ENCODE measurements around the gene MUCL3.

The MUCL3 gene

DNA sequence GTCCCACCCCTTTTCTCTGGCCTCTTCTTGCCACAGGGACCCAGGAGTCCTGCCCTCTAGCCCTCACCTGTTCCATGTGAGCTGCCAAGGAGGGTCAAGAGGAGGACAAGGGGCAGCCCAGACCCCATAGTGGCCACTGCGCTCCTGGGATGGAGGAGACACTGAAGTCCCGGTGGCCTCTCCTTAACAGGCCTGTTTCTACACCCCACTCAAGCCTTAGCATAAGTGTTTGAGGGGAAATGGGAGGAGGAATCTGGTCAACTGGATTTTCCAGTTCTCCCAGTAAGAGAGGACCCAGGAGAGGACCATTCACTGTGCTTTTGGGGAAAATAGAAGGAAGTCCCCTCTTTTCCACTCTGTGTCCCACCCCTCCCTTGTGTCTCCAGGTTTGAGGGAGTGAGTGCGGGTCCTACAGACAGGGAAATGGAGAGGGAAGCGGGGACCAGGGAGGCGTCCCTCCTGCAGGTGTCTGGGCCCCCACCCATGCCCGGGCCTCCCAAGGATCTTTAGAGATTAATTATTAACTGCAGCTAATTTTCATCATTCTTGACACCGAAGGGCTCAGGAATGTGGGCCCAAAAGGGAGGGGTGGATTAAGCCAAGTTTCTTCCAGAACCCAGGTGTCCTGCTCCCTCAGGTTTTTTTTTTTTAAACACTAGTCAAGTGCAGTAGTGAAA is 8.7 kb upstream of the MUCL3 start, which contains the start of gene SFTA2:
SFTA2 (minus strand) TSS at position 202 of the 677 bp plus-strand sequence; CDS start at position 128, 74 bp downstream.
- TF ChIP-seq TOX (CRISPR knock-in tag; IDR thresholded peaks at IDR 0.05; ENCODE audit: borderline replicate concordance) (no peak), ZC3H10 (CRISPR knock-in tag; IDR thresholded peaks at IDR 0.05) (no peak), CSDC2 (CRISPR knock-in tag; IDR thresholded peaks at IDR 0.05) (no peak), TSHZ2 (CRISPR knock-in tag; IDR thresholded peaks at IDR 0.05) (no peak), BACH2 (CRISPR knock-in tag; IDR thresholded peaks at IDR 0.05; ENCODE audit: borderline replicate concordance) (no peak), RARB (CRISPR knock-in tag; IDR thresholded peaks at IDR 0.05) (no peak)
- TF ChIP-seq, protein P1, sequence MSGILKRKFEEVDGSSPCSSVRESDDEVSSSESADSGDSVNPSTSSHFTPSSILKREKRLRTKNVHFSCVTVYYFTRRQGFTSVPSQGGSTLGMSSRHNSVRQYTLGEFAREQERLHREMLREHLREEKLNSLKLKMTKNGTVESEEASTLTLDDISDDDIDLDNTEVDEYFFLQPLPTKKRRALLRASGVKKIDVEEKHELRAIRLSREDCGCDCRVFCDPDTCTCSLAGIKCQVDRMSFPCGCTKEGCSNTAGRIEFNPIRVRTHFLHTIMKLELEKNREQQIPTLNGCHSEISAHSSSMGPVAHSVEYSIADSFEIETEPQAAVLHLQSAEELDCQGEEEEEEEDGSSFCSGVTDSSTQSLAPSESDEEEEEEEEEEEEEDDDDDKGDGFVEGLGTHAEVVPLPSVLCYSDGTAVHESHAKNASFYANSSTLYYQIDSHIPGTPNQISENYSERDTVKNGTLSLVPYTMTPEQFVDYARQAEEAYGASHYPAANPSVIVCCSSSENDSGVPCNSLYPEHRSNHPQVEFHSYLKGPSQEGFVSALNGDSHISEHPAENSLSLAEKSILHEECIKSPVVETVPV (CRISPR knock-in tag; IDR thresholded peaks at IDR 0.05) = no peak

GRCh38 chr6:30932665-30933365 is 8.0 kb upstream of the MUCL3 start:
- ATAC-seq = no peak
- TF ChIP-seq ZFP30 (CRISPR knock-in tag; IDR thresholded peaks at IDR 0.05) = no peak
- TF ChIP-seq TOX (CRISPR knock-in tag; IDR thresholded peaks at IDR 0.05; ENCODE audit: borderline replicate concordance) = no peak
- TF ChIP-seq TSHZ2 (CRISPR knock-in tag; IDR thresholded peaks at IDR 0.05) = no peak
- no peak for TF ChIP-seq ARNTL (CRISPR knock-in tag; IDR thresholded peaks at IDR 0.05; ENCODE audit: borderline replicate concordance, low read depth)
- TF ChIP-seq, protein P2, sequence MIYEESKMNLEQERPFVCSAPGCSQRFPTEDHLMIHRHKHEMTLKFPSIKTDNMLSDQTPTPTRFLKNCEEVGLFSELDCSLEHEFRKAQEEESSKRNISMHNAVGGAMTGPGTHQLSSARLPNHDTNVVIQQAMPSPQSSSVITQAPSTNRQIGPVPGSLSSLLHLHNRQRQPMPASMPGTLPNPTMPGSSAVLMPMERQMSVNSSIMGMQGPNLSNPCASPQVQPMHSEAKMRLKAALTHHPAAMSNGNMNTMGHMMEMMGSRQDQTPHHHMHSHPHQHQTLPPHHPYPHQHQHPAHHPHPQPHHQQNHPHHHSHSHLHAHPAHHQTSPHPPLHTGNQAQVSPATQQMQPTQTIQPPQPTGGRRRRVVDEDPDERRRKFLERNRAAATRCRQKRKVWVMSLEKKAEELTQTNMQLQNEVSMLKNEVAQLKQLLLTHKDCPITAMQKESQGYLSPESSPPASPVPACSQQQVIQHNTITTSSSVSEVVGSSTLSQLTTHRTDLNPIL (CRISPR knock-in tag; IDR thresholded peaks at IDR 0.05; ENCODE audit: low read depth) = no peak
- no peak for TF ChIP-seq ZNF70 (CRISPR knock-in tag; IDR thresholded peaks at IDR 0.05)
- no peak for TF ChIP-seq OSR1 (CRISPR knock-in tag; IDR thresholded peaks at IDR 0.05)
- TF ChIP-seq, protein P1 (CRISPR knock-in tag; IDR thresholded peaks at IDR 0.05) = no peak

More for the DNA sequence above, 8.7 kb upstream of the MUCL3 start, which contains the start of gene SFTA2:
- no peak for ATAC-seq

GRCh38 chr6:30935018-30935417 is 5.8 kb upstream of the MUCL3 start:
- ATAC-seq = no peak
- TF ChIP-seq SNAI2 (CRISPR knock-in tag; IDR thresholded peaks at IDR 0.05) = no peak
- no peak for TF ChIP-seq OSR1 (CRISPR knock-in tag; IDR thresholded peaks at IDR 0.05)
- no peak for TF ChIP-seq ZFP3 (CRISPR knock-in tag; IDR thresholded peaks at IDR 0.05)
- TF ChIP-seq GLIS3 (CRISPR knock-in tag; IDR thresholded peaks at IDR 0.05) = no peak
- TF ChIP-seq ARNTL (CRISPR knock-in tag; IDR thresholded peaks at IDR 0.05; ENCODE audit: borderline replicate concordance, low read depth) = no peak
- TF ChIP-seq ZNF565 (CRISPR knock-in tag; conservative IDR thresholded peaks at IDR 0.05; ENCODE audit: low read depth) = no peak
- no peak for TF ChIP-seq ZNF70 (CRISPR knock-in tag; IDR thresholded peaks at IDR 0.05)
- TF ChIP-seq, protein P3, sequence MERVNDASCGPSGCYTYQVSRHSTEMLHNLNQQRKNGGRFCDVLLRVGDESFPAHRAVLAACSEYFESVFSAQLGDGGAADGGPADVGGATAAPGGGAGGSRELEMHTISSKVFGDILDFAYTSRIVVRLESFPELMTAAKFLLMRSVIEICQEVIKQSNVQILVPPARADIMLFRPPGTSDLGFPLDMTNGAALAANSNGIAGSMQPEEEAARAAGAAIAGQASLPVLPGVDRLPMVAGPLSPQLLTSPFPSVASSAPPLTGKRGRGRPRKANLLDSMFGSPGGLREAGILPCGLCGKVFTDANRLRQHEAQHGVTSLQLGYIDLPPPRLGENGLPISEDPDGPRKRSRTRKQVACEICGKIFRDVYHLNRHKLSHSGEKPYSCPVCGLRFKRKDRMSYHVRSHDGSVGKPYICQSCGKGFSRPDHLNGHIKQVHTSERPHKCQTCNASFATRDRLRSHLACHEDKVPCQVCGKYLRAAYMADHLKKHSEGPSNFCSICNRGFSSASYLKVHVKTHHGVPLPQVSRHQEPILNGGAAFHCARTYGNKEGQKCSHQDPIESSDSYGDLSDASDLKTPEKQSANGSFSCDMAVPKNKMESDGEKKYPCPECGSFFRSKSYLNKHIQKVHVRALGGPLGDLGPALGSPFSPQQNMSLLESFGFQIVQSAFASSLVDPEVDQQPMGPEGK (CRISPR knock-in tag; IDR thresholded peaks at IDR 0.05; ENCODE audit: borderline replicate concordance) = no peak
- TF ChIP-seq TSHZ2 (CRISPR knock-in tag; IDR thresholded peaks at IDR 0.05) = no peak
- TF ChIP-seq PPARA (CRISPR knock-in tag; IDR thresholded peaks at IDR 0.05; ENCODE audit: borderline replicate concordance) = no peak
- TF ChIP-seq RARB (CRISPR knock-in tag; IDR thresholded peaks at IDR 0.05) = no peak
- TF ChIP-seq ZC3H10 (CRISPR knock-in tag; IDR thresholded peaks at IDR 0.05) = no peak

All from SK-N-SH treated with all-trans-retinoic acid at 6 μM for 48 hours (cell line).